22Rv1 (cell line): ENCODE data around the gene MAEA.

Source experiments
- H3K27ac ChIP-seq: fragments of 450-650 bp; 2 replicates; pipeline ENCODE4 v1.5.1; 2017
- ZFX ChIP-seq: fragments of 450-650 bp; IDR thresholded peaks from 2 replicates; pipeline ENCODE4 v1.6.1; 2017; ENCODE audit warnings: antibody characterized with exemption, borderline replicate concordance
- TF ChIP-seq, protein P1 (sequence below): fragments of 450-650 bp; IDR thresholded peaks from 2 replicates; pipeline ENCODE4 v1.5.1; 2017; ENCODE audit warnings: mild to moderate bottlenecking

Gene MAEA

DNA sequence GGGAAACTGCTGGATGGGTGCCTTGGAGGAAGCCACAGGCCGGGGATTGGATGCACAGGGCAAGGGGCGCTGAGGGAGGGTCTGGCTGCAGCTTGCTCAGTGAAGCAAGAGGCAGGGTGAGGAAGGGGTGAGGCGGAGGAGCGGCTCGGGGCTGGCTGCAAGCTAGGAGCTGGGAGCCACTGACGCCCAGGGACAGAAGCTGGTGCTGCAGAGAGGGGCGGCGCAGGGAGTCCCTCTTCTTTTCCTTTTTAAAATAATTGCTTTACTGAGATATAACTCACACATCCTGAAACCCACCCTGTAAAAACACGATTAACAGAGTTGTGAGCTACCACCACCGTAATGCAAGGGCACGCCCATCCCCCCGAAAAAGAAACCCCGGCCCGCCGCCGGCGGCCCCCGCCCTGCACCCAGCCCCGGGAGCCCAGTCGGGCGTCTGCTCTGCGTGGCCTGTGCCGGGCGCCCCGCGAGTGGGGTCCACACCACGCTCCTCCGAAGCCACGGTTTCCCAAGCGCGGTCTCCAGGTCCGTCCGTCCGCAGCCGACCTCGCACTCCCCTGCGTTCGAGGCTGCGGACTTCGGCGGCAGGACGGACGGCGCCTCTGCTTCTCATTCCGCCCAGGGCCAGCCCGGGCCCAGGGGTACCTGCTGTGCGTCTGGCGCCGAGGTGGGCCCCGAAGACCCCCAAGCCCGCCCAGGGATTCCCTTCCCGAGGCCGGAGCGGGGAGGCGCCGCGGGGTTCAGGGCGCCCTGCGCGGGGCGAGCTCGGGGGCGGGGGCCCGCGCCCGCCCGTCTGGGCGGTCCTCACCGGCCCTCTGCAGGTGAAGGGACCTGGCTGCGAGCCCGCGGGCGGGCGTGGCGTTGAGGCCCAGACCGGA, 56.5 kb downstream of the MAEA start:
- TF ChIP-seq, protein P1, sequence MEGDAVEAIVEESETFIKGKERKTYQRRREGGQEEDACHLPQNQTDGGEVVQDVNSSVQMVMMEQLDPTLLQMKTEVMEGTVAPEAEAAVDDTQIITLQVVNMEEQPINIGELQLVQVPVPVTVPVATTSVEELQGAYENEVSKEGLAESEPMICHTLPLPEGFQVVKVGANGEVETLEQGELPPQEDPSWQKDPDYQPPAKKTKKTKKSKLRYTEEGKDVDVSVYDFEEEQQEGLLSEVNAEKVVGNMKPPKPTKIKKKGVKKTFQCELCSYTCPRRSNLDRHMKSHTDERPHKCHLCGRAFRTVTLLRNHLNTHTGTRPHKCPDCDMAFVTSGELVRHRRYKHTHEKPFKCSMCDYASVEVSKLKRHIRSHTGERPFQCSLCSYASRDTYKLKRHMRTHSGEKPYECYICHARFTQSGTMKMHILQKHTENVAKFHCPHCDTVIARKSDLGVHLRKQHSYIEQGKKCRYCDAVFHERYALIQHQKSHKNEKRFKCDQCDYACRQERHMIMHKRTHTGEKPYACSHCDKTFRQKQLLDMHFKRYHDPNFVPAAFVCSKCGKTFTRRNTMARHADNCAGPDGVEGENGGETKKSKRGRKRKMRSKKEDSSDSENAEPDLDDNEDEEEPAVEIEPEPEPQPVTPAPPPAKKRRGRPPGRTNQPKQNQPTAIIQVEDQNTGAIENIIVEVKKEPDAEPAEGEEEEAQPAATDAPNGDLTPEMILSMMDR: 0 out of 2 replicates have a peak, but pooled peaks have one; percentile 5
- no peak for TF ChIP-seq ZFX
- peak overlapping the region; percentile 90 for H3K27ac ChIP-seq

DNA sequence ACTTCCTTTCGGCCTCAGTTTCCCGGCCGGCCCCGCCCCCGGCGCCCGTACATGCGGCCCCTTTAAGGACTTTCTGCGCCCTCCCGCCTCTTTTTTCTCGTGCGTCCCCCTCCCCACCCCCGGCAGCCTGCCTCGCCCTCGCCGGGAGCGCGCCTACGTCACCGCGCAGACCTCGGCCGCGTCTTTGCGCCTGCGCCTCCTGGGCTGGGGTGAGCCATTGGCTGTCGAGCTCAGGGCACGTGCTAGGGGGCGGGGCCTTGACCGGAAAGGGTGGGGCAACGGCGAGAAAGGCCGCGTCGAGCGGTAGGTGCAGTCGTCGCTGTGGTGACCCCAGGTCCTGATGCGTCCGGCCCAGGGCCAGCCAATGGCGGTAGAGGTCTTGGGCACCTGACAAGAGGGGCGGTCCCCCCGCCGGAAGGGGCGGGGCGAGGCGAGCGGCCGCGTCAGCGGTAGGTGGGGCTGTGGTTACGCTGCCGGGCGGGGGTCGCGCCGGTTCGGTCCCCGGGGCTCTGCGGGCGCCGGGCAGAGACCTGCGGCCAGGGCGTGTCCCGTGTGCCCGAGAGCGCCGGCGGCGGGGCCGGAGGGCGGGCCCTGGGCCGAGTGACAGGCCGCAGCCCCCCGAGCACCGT, 57.2 kb downstream of the MAEA start, which contains the start of gene UVSSA:
UVSSA (plus strand) TSS at position 428 of the 629 bp plus-strand sequence. CDS start 884 bp downstream, outside the sequence.
- peak within 1 kb of the TSS; percentile 90 for H3K27ac ChIP-seq
- TF ChIP-seq ZFX: no peak
- TF ChIP-seq, protein P1: no peak

DNA sequence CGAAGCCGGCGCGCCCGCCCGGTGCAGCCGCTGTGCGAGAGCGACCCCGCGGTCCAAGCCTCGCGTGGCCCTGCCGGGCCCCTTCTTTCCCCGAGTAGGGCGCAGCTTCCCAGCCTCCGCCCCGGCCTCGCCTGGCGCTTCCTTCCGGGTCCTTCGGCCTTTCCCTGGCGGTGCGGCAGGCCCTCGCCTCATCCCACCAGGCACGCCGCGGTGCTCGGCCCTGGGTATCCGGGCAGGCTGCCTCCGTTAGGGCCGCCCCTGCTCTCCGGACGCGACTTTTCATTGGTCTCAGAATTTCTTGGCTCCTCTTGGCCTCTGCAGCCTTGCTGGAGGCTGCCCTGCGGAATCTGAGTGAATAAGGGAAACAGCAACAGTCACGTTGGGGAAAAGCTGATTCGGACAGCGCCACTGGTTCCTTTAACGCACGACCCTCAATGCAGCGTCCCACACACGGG, 57.7 kb downstream of the MAEA start:
- H3K27ac ChIP-seq: peak overlapping the region; percentile 90
- TF ChIP-seq, protein P1: no peak
- no peak for TF ChIP-seq ZFX

DNA sequence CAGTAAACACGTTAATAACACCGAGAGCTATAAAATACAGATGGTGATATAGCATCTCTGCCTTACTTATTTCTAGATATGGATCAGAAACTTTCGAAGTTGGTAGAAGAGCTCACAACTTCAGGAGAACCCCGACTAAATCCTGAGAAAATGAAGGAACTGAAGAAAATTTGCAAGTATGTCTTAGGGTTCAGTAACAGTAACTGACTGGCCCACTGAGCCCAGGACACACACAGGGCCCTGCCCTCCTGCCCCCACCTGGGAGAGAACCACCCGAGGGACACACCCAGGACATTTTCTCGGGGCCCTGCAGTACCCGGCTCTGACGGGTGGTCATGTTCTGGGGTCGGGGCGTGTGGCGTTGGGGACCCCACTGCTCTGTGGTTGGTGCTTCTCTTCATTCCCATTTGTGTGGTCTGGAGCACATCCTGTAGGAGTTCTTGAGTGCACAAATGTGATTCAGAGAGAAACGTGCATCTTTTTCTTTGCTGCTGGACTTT, 58.4 kb downstream of the MAEA start:
- H3K27ac ChIP-seq: peak overlapping the region; percentile 90
- TF ChIP-seq, protein P1: no peak
- TF ChIP-seq ZFX: no peak

DNA sequence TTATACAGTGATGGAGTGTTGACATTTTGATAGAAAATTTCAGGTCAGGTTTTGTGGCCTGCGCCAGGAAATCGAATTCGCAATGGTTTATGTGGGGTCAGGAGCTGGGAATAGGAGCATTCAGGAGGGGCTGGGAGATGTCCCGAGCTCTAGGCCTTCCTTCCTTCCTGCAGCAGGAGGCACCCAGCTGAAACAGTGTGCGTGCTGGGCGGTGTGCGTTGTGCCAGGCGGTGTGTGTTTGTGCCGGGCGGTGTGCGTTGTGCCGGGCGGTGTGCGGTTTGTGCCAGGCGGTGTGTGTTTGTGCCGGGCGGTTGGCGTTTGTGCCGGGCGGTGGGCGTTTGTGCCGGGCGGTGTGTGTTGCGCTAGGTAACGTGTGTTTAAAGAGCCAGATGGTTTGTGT, 59.1 kb downstream of the MAEA start:
- TF ChIP-seq ZFX: no peak
- TF ChIP-seq, protein P1: no peak
- no peak overlapping the region for H3K27ac ChIP-seq

DNA sequence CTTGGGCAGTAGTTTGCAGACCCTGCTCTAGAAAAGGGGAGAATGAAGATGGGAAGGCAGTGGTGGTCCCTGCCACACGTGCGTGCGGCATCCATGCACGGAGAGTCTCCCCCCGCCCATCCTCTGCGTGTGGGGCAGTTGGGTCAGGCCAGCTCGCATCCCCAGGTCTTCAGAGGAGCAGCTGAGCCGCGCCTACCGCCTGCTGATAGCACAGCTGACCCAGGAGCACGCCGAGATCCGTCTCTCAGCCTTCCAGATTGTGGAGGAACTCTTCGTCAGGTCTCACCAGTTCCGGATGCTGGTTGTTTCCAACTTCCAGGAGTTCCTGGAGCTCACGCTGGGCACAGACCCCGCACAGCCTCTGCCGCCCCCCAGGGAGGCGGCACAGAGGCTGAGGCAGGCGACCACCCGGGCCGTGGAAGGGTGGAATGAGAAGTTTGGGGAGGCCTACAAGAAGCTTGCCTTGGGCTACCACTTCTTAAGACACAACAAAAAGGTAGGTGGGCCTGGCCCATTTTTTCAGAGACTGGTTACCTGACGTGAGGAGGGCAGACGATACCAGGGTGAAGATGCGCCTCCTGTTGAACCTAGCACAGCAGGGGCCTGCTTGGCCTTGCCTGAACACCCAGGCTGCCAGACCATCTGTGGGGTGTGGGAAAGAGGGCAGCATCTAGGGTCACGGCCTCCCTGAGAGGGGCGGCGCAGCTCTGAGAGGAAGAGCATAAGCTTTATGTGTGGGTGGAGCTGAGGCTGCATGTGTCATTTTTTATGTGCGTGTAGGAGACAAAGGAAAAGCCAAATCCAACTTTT, 59.9 kb downstream of the MAEA start:
- no peak for TF ChIP-seq ZFX
- TF ChIP-seq, protein P1: no peak
- H3K27ac ChIP-seq: no peak overlapping the region
